HepG2 (cell line): ENCODE measurements around the gene EGFR. TPM values are rescaled to one million over a fixed set of nuclear protein-coding genes. Genes with fewer than 3 reads are reported as not detected.

Experiments used
- ATAC-seq: fragments of 200-7000 bp; cut with Tn5 transposase; 3 replicates; pipeline ENCODE4 v1.9.1; 2020; ENCODE audit warnings: mild to moderate bottlenecking, moderate library complexity
- BruUV-seq: library from RNA; stranded (reverse); fragments of 400-500 nt; replicated peaks from 2 replicates; lab custom pipeline; 2021; lab: Mats Ljungman, UMichigan
- CTCF ChIA-PET: fragments of 300-600 bp; formaldehyde crosslinking; extraction: SDS; loops from one replicate; lab custom pipeline; 2021; ENCODE audit warnings: low total read pairs, inconsistent platforms, low intra/inter-chr PET ratio; lab: Yijun Ruan, JAX
- POLR2A ChIA-PET: fragments of 350-600 bp; sonication (Branson Sonifier 250); formaldehyde crosslinking; loops from one replicate; lab custom pipeline; 2020; ENCODE audit warnings: antibody characterized with exemption, inconsistent platforms; lab: Yijun Ruan, JAX
- DNase-seq: peaks from one replicate; pipeline ENCODE4 v3.0.0-alpha.2; 2015; ENCODE audit warnings: low spot score
- FAIRE-seq: peaks from 3 replicates; lab custom pipeline; 2011; peaks lifted over from hg19 to GRCh38; lab: Jason Lieb, UNC
- H2AFZ ChIP-seq: one replicate; pipeline ENCODE4 v1.6.1; 2011; ENCODE audit warnings: low read length, inconsistent platforms
- H3K27ac ChIP-seq: fragments of 300-600 bp; 3 replicates; pipeline ENCODE4 v1.8.0; 2011; ENCODE audit warnings: mixed run types, mild to moderate bottlenecking, mixed read lengths, low read length, inconsistent platforms; ENCODE audit not compliant: insufficient read depth; ENCODE audit errors: extremely low read length
- H3K27me3 ChIP-seq, 2 experiments: fragments of 200-600 bp in 1 of 2; 2 replicates in 1 of 2; 3 replicates in 1 of 2; pipeline versions ENCODE4 v1.6.0 to v1.8.0; 2011; ENCODE audit warnings: low read length in 2 of 2, mild to moderate bottlenecking in 2 of 2, moderate library complexity in 2 of 2, inconsistent platforms in 1 of 2; ENCODE audit not compliant: insufficient read depth in 2 of 2, control insufficient read depth in 1 of 2
- H3K36me3 ChIP-seq, 2 experiments: fragments of 200-600 bp in 1 of 2; replicated peaks in 1 of 2; 2 replicates in 1 of 2; 3 replicates in 1 of 2; pipeline versions ENCODE4 v1.5.1 to v1.8.0; 2011; ENCODE audit warnings: low read length in 2 of 2, inconsistent platforms in 1 of 2; ENCODE audit not compliant: insufficient read depth in 2 of 2, control insufficient read depth in 1 of 2
- H3K4me1 ChIP-seq: 2 replicates; pipeline ENCODE4 v1.5.1; 2012; ENCODE audit warnings: low read length, inconsistent platforms; ENCODE audit not compliant: insufficient read depth
- H3K4me2 ChIP-seq: 2 replicates; pipeline ENCODE4 v1.6.0; 2011; ENCODE audit warnings: low read depth, low read length, inconsistent platforms
- H3K4me3 ChIP-seq, 3 experiments: fragments of 200-600 bp in 1 of 3; sonication (generic), shearing (Covaris generic) in 1 of 3; replicated peaks in 1 of 3; 2 replicates each; pipeline ENCODE4 v1.5.1; 2011 to 2016; ENCODE audit warnings: low read length in 3 of 3, inconsistent platforms in 2 of 3, low read depth in 2 of 3, mild to moderate bottlenecking in 2 of 3, control low read depth in 1 of 3, mixed read lengths in 1 of 3; ENCODE audit not compliant: insufficient read depth in 1 of 3
- H3K79me2 ChIP-seq: one replicate; pipeline ENCODE4 v1.6.1; 2011; ENCODE audit warnings: low read length, inconsistent platforms; ENCODE audit not compliant: insufficient read depth
- H3K9ac ChIP-seq: 2 replicates; pipeline ENCODE4 v1.6.0; 2011; ENCODE audit warnings: mild to moderate bottlenecking, low read depth, low read length, inconsistent platforms; ENCODE audit not compliant: insufficient read depth
- H3K9me3 ChIP-seq: 2 replicates; pipeline ENCODE4 v1.5.1; 2012; ENCODE audit warnings: mild to moderate bottlenecking, low read length
- H4K20me1 ChIP-seq: 2 replicates; pipeline ENCODE4 v1.6.0; 2011; ENCODE audit warnings: inconsistent platforms, mild to moderate bottlenecking, low read length, moderate library complexity; ENCODE audit not compliant: insufficient read depth
- BHLHE40 ChIP-seq: IDR thresholded peaks from 2 replicates; pipeline ENCODE4 v1.6.1; 2011; ENCODE audit warnings: low read length, improper control_type of control experiment
- DNMT1 ChIP-seq: sonication (generic); formaldehyde crosslinking; IDR thresholded peaks from 2 replicates; pipeline ENCODE4 v1.5.1; 2020; ENCODE audit warnings: mild to moderate bottlenecking, missing genetic modification reagents
- EP300 ChIP-seq, 3 experiments: sonication (generic) in 1 of 3; formaldehyde crosslinking in 1 of 3; IDR thresholded peaks; 2 replicates each; pipeline versions ENCODE4 v1.5.1 to v1.6.1; 2011 to 2020; ENCODE audit warnings: low read depth in 2 of 3, low read length in 2 of 3, borderline replicate concordance in 1 of 3, improper control_type of control experiment in 1 of 3, mild to moderate bottlenecking in 1 of 3, missing genetic modification reagents in 1 of 3, moderate library complexity in 1 of 3
- MIER3 ChIP-seq: IDR thresholded peaks from 2 replicates; pipeline ENCODE4 v1.6.1; 2016; ENCODE audit warnings: missing compliant biosample characterization, borderline replicate concordance
- MTA3 ChIP-seq: sonication (generic); formaldehyde crosslinking; IDR thresholded peaks from 2 replicates; pipeline ENCODE4 v1.4.0; 2020; ENCODE audit warnings: missing genetic modification reagents
- TIGD3 ChIP-seq: sonication (generic); formaldehyde crosslinking; IDR thresholded peaks from 2 replicates; pipeline ENCODE4 v1.5.1; 2020; ENCODE audit warnings: mild to moderate bottlenecking, missing genetic modification reagents, borderline replicate concordance
- ZBTB37 ChIP-seq: sonication (generic); formaldehyde crosslinking; IDR thresholded peaks from 2 replicates; pipeline ENCODE4 v1.4.0; 2020; ENCODE audit warnings: mild to moderate bottlenecking, missing genetic modification reagents
- ZBTB42 ChIP-seq: sonication (generic); formaldehyde crosslinking; IDR thresholded peaks from 2 replicates; pipeline ENCODE4 v1.5.0; 2020; ENCODE audit warnings: mild to moderate bottlenecking, missing genetic modification reagents
- ZNF720 ChIP-seq: sonication (generic); formaldehyde crosslinking; IDR thresholded peaks from 2 replicates; pipeline ENCODE4 v1.4.0; 2020; ENCODE audit warnings: missing genetic modification reagents
- ZSCAN30 ChIP-seq: sonication (generic); formaldehyde crosslinking; IDR thresholded peaks from 2 replicates; pipeline ENCODE4 v1.5.0; 2020; ENCODE audit warnings: mild to moderate bottlenecking, missing genetic modification reagents
- WGBS: methylation state at CpG from one replicate; pipeline ENCODE4 v1.1.6; 2017; ENCODE audit warnings: low lambda C conversion rate; 5-methylcytosine and 5-hydroxymethylcytosine counted together
- in situ Hi-C: cut with HindIII; loops from 2 replicates; pipeline ENCODE4 v1.10.0; 2017; ENCODE audit warnings: low pct_unique_long_range_greater_than_20kb; ENCODE audit not compliant: extremely low pct_ligation_motif_present
- intact Hi-C: fragments of 100-400 bp; cut with micrococcal nuclease; formaldehyde crosslinking; loops from one replicate; pipeline ENCODE4 v1.10.0; 2022; ENCODE audit not compliant: unreplicated experiment
- polyA plus RNA-seq, 8 experiments: library from polyadenylated mRNA; depleted of rRNA in 3 of 8; stranded (reverse) in 7 of 8; unstranded in 1 of 8; fragments of >200 nt; fragmentation: Illumina TruSeq in 4 of 8; extraction: Trizol in 4 of 8; gene quantifications; 2 replicates each; pipeline versions ENCODE4 v1.2.1 to v1.2.3, GENCODE V29; 2011 to 2016; ENCODE audit warnings: low read depth in 4 of 8, missing spikeins in 1 of 8, mixed read lengths in 1 of 8; ENCODE audit not compliant: insufficient read depth in 1 of 8
- total RNA-seq, 5 experiments: library from RNA; depleted of rRNA; stranded (reverse); fragments of >200 nt; fragmentation: Illumina TruSeq; extraction: Trizol; gene quantifications; 2 replicates each; pipeline ENCODE4 v1.2.3, GENCODE V29; 2016; ENCODE audit warnings: low read depth in 1 of 5
- TF ChIP-seq, protein P1 (sequence below): sonication (generic); formaldehyde crosslinking; IDR thresholded peaks from 2 replicates; pipeline ENCODE4 v1.4.0; 2020; ENCODE audit warnings: missing genetic modification reagents

EGFR gene
- total and polyA plus RNA-seq, 2 of the 13 experiments (the other 11 are each of a cell fraction or from before 2014, with no cell fraction given): 7.0 to 10.0 TPM

DNA sequence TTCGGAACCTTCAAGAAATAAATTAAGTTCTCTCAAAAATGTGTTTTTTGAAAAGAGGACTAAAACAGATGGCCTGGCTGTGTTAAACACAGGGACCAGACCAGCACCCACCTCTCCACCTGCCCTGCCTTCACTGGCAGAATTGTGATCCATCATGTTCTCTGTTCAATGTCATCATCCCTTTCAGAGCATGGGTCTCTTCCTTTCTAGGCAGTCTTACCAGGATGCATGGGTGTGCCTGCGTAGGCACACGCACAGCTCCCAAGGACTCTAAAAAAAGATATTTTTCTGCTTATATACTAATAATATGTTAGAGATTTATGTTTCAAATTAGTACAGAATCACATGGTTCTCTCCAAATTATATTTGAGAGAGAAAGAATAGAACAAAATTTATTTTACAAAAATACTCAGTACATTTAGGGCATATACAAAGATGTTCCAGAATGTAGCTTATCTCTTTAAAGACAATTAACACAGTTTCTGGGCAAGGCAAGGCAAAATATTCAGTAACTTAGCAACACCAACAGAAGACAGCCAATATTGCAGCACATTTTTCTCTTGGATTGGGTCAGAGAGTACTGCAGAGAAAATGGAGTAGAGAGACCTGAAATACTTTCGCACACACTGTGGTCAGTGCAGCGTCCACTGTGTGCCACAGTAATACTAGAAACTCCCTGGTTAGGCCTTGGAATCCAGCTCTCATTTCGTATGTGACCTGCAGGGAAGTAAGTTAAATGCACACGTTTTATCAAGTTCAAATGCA lies 52.8 kb downstream of the EGFR start:
- no peak overlapping the region for H3K4me3 ChIP-seq
- H3K36me3 ChIP-seq: no peaks in the 10 kb centered on the region
- ChIA-PET CTCF (no interaction called here), POLR2A (interaction anchor here (3.3 kb wide), 1 partner anchor 106 kb away, joined by 34 read pairs; no protein-coding TSS in a partner anchor)
- H2AFZ ChIP-seq: no peak overlapping the region
- FAIRE-seq (no peak), DNase-seq (no peak), ATAC-seq (no peak)
- in situ Hi-C loops (no loop called here), intact Hi-C loops (no loop called here)
- H4K20me1 ChIP-seq: no peaks in the 10 kb centered on the region
- H3K9me3 ChIP-seq: no peaks in the 10 kb centered on the region
- peaks cover 98% of the 10 kb centered on the region for H3K4me1 ChIP-seq
- no TSS peak for BruUV-seq
- peak overlapping the region; percentile 82 for H3K27ac ChIP-seq
- 92% methylated on average over 7 of the region's 7 CpGs for WGBS
- H3K9ac ChIP-seq: no peak overlapping the region; the same call in 1 of the 2 replicates
- no peak for TF ChIP-seq MTA3 (CRISPR knock-in tag)
- no peak for TF ChIP-seq BHLHE40
- no peak for TF ChIP-seq ZSCAN30
- TF ChIP-seq ZBTB42 (CRISPR knock-in tag): no peak
- TF ChIP-seq, protein P1, sequence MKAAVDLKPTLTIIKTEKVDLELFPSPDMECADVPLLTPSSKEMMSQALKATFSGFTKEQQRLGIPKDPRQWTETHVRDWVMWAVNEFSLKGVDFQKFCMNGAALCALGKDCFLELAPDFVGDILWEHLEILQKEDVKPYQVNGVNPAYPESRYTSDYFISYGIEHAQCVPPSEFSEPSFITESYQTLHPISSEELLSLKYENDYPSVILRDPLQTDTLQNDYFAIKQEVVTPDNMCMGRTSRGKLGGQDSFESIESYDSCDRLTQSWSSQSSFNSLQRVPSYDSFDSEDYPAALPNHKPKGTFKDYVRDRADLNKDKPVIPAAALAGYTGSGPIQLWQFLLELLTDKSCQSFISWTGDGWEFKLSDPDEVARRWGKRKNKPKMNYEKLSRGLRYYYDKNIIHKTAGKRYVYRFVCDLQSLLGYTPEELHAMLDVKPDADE (CRISPR knock-in tag): no peak
- TF ChIP-seq MIER3 (CRISPR knock-in tag): no peak
- no peak for TF ChIP-seq DNMT1
- TF ChIP-seq TIGD3 (CRISPR knock-in tag): no peak
- no peak for TF ChIP-seq EP300 (IDR thresholded peaks at IDR 0.05; ENCODE audit: low read depth in 2 of 2, low read length in 2 of 2)
- TF ChIP-seq EP300 (CRISPR knock-in tag; IDR thresholded peaks at IDR 0.05; ENCODE audit: borderline replicate concordance): no peak
- TF ChIP-seq ZBTB37: no peak
- no peak for TF ChIP-seq ZNF720 (CRISPR knock-in tag)
- no peak overlapping the region for H3K4me2 ChIP-seq
- peaks cover 2% of the 10 kb centered on the region for H3K79me2 ChIP-seq
- no peaks in the 10 kb centered on the region for H3K27me3 ChIP-seq
